Measurements from ENCODE around the gene PSME3.

PSME3 gene

GRCh38 chr17:42784811-42785592, 48.2 kb upstream of the PSME3 start:
- ChIA-PET POLR2A (interaction anchor here (0.9 to 2.8 kb wide), 3 partner anchors 11 to 14 kb away, joined by 3 to 9 read pairs (median 8); partner anchors contain the start of genes CNTD1 and VPS25), CTCF (interaction anchor here (0.5 to 1.4 kb wide), 4 partner anchors 21 to 1391 kb away, joined by 3 to 5 read pairs (median 4); partner anchors contain the start of gene BECN1)
- H3K36me3 ChIP-seq (ENCODE audit: control insufficient read depth in 2 of 2, insufficient read depth in 1 of 2, low read length in 2 of 2) = peaks cover 0 to 19% of the 10 kb centered on the region in 2 experiments; a peak in 2 of 3 replicates

GRCh38 chr17:42787266-42787665, 45.9 kb upstream of the PSME3 start:
- Histone ChIP-seq H3K9me3 (ENCODE audit: control insufficient read depth, insufficient read depth, low read depth, low read length) (no peaks in the 10 kb centered on the region), H3K36me3 (ENCODE audit: control insufficient read depth in 2 of 2, insufficient read depth in 1 of 2, low read length in 2 of 2) (peaks cover 0 to 12% of the 10 kb centered on the region in 2 experiments; a peak in 2 of 3 replicates), H3K4me3 (ENCODE audit: low read depth, low read length) (no peak overlapping the region), H3K4me1 (ENCODE audit: control insufficient read depth, insufficient read depth, low read length) (no peaks in the 10 kb centered on the region), H3K27ac (ENCODE audit: extremely low read depth, low read depth, low read length) (no peak overlapping the region)
- ChIA-PET POLR2A (interaction anchor here (0.5 to 2.8 kb wide), 4 partner anchors 9 to 216 kb away, joined by 4 to 9 read pairs (median 6); partner anchors contain the start of genes CNTD1 and COA3), CTCF (no interaction called here)
- TF ChIP-seq ZIC2 (tag by site-specific recombination; IDR thresholded peaks at IDR 0.05) (no peak), GFI1B (tag by site-specific recombination; IDR thresholded peaks at IDR 0.05) (no peak), ZNF626 (tag by site-specific recombination; IDR thresholded peaks at IDR 0.05) (no peak), ZNF704 (tag by site-specific recombination; IDR thresholded peaks at IDR 0.05) (no peak), ZNF530 (tag by site-specific recombination; IDR thresholded peaks at IDR 0.05; ENCODE audit: low read depth) (no peak), ZNF138 (tag by site-specific recombination; IDR thresholded peaks at IDR 0.05; ENCODE audit: borderline replicate concordance) (no peak), PATZ1 (tag by site-specific recombination; IDR thresholded peaks at IDR 0.05) (no peak), ZNF701 (tag by site-specific recombination; IDR thresholded peaks at IDR 0.05) (no peak), ZNF391 (tag by site-specific recombination; IDR thresholded peaks at IDR 0.05; ENCODE audit: borderline replicate concordance, low read depth) (no peak), WT1 (tag by site-specific recombination; IDR thresholded peaks at IDR 0.05) (no peak), ZNF311 (tag by site-specific recombination; IDR thresholded peaks at IDR 0.05; ENCODE audit: borderline replicate concordance) (no peak), ZNF23 (tag by site-specific recombination; IDR thresholded peaks at IDR 0.05; ENCODE audit: borderline replicate concordance) (no peak)

More at GRCh38 chr17:42784811-42785592, 48.2 kb upstream of the PSME3 start:
- Histone ChIP-seq H3K4me3 (ENCODE audit: low read depth, low read length) (no peak overlapping the region), H3K4me1 (ENCODE audit: control insufficient read depth, insufficient read depth, low read length) (peaks cover 2% of the 10 kb centered on the region; the same call in 1 of the 2 replicates), H3K27ac (ENCODE audit: extremely low read depth, low read depth, low read length) (no peak overlapping the region), H3K9me3 (ENCODE audit: control insufficient read depth, insufficient read depth, low read depth, low read length) (no peaks in the 10 kb centered on the region)
- TF ChIP-seq ZBTB7A (tag by site-specific recombination; IDR thresholded peaks at IDR 0.05; ENCODE audit: low read depth) = no peak
- TF ChIP-seq ZNF24 (tag by site-specific recombination; IDR thresholded peaks at IDR 0.05) = no peak
- TF ChIP-seq SALL2 (tag by site-specific recombination; IDR thresholded peaks at IDR 0.05; ENCODE audit: borderline replicate concordance) = no peak
- TF ChIP-seq ZNF514 (tag by site-specific recombination; IDR thresholded peaks at IDR 0.05) = no peak
- no peak for TF ChIP-seq ZNF311 (tag by site-specific recombination; IDR thresholded peaks at IDR 0.05; ENCODE audit: borderline replicate concordance)
- TF ChIP-seq ZNF354C (tag by site-specific recombination; IDR thresholded peaks at IDR 0.05; ENCODE audit: borderline replicate concordance, low read depth) = no peak
- no peak for TF ChIP-seq ZNF302 (tag by site-specific recombination; IDR thresholded peaks at IDR 0.05; ENCODE audit: low read depth)
- no peak for TF ChIP-seq ZNF214 (tag by site-specific recombination; IDR thresholded peaks at IDR 0.05; ENCODE audit: borderline replicate concordance)
